OCI-LY7 (cell line): ENCODE data around the gene DNM2. TPM values are rescaled to one million over a fixed set of nuclear protein-coding genes. Genes with fewer than 3 reads are reported as not detected.

Source experiments
- BruUV-seq: library from RNA; stranded (reverse); fragments of 400-500 nt; replicated peaks from 2 replicates; lab custom pipeline; 2021; lab: Mats Ljungman, UMichigan
- CTCF ChIA-PET: fragments of 300-600 bp; sonication (Branson Sonifier 250); formaldehyde crosslinking; loops from one replicate; lab custom pipeline; 2022; ENCODE audit warnings: antibody characterized with exemption; ENCODE audit not compliant: unreplicated experiment; lab: Charles Lee
- POLR2A ChIA-PET: fragments of 300-600 bp; sonication (Branson Sonifier 250); formaldehyde crosslinking; loops from one replicate; lab custom pipeline; 2022; ENCODE audit warnings: antibody characterized with exemption; lab: Charles Lee
- DNase-seq: peaks from one replicate; pipeline ENCODE4 v3.0.0-alpha.2; 2015; ENCODE audit warnings: low spot score
- H2AFZ ChIP-seq: fragments of 200-600 bp; sonication (generic), shearing (Covaris generic); 2 replicates; pipeline ENCODE4 v1.6.1; 2014; ENCODE audit warnings: mild to moderate bottlenecking, antibody characterized with exemption, low read length, moderate library complexity
- H3K27ac ChIP-seq: fragments of 200-600 bp; sonication (generic); 2 replicates; pipeline ENCODE4 v1.5.1; 2014; ENCODE audit warnings: mixed run types, low read depth, mild to moderate bottlenecking, moderate library complexity, low read length, inconsistent platforms; ENCODE audit not compliant: poor library complexity, severe bottlenecking
- H3K36me3 ChIP-seq: fragments of 200-600 bp; sonication (generic); 2 replicates; pipeline ENCODE4 v1.6.1; 2014; ENCODE audit warnings: mild to moderate bottlenecking, antibody characterized with exemption, low read length, moderate library complexity, mixed read lengths; ENCODE audit not compliant: insufficient read depth
- H3K4me1 ChIP-seq: fragments of 200-600 bp; sonication (generic); 2 replicates; pipeline ENCODE4 v1.5.1; 2014; ENCODE audit warnings: mild to moderate bottlenecking, low read length; ENCODE audit not compliant: insufficient read depth, poor library complexity, severe bottlenecking
- H3K4me2 ChIP-seq: fragments of 200-600 bp; sonication (generic); 2 replicates; pipeline ENCODE4 v1.6.1; 2014; ENCODE audit warnings: mild to moderate bottlenecking, low read length
- H3K4me3 ChIP-seq: fragments of 200-600 bp; sonication (generic); 2 replicates; pipeline ENCODE4 v1.5.1; 2014; ENCODE audit warnings: mild to moderate bottlenecking, low read depth, low read length; ENCODE audit not compliant: poor library complexity, severe bottlenecking
- H3K79me2 ChIP-seq: fragments of 200-600 bp; sonication (generic); 2 replicates; pipeline ENCODE4 v1.6.1; 2016; ENCODE audit warnings: low read depth, mild to moderate bottlenecking, low read length, moderate library complexity, mixed read lengths; ENCODE audit not compliant: insufficient read depth
- H3K9me2 ChIP-seq: fragments of 200-600 bp; sonication (generic); 2 replicates; pipeline ENCODE4 v1.6.1; 2016; ENCODE audit warnings: mild to moderate bottlenecking, low read length, mixed read lengths; ENCODE audit not compliant: insufficient read depth
- H3K9me3 ChIP-seq: fragments of 200-600 bp; sonication (generic); 2 replicates; pipeline ENCODE4 v1.6.1; 2014; ENCODE audit warnings: mild to moderate bottlenecking, mixed run types, low read length, mixed read lengths
- H4K20me1 ChIP-seq: fragments of 200-600 bp; sonication (generic); 2 replicates; pipeline ENCODE4 v1.6.1; 2014; ENCODE audit warnings: mild to moderate bottlenecking, antibody characterized with exemption, low read length, moderate library complexity, mixed read lengths; ENCODE audit not compliant: insufficient read depth
- EZH2phosphoT487 ChIP-seq: fragments of 200-600 bp; sonication (generic); IDR thresholded peaks from 2 replicates; pipeline ENCODE4 v1.6.1; 2018; ENCODE audit warnings: low read depth, borderline replicate concordance, mild to moderate bottlenecking, mixed run types, antibody characterized with exemption, low read length, moderate library complexity, mixed read lengths
- intact Hi-C: fragments of 100-400 bp; cut with micrococcal nuclease; formaldehyde crosslinking; loops from one replicate; pipeline ENCODE4 v1.10.0; 2022; ENCODE audit not compliant: unreplicated experiment
- total RNA-seq, 2 experiments: library from RNA; depleted of rRNA in 1 of 2; stranded (reverse); fragments of >200 nt in 1 of 2; shearing (Covaris generic) in 1 of 2; gene quantifications; 2 replicates each; pipeline ENCODE4 v1.2.3, GENCODE V29; 2014 to 2022
- TF ChIP-seq, protein P1 (sequence below): fragments of 200-600 bp; sonication (generic); conservative IDR thresholded peaks from 2 replicates; pipeline ENCODE4 v1.5.1; 2014; ENCODE audit warnings: mild to moderate bottlenecking, antibody characterized with exemption, low read length, moderate library complexity, mixed read lengths

Gene DNM2
- total RNA-seq, 2 experiments from 2014 or later: 139 to 165 TPM

DNA sequence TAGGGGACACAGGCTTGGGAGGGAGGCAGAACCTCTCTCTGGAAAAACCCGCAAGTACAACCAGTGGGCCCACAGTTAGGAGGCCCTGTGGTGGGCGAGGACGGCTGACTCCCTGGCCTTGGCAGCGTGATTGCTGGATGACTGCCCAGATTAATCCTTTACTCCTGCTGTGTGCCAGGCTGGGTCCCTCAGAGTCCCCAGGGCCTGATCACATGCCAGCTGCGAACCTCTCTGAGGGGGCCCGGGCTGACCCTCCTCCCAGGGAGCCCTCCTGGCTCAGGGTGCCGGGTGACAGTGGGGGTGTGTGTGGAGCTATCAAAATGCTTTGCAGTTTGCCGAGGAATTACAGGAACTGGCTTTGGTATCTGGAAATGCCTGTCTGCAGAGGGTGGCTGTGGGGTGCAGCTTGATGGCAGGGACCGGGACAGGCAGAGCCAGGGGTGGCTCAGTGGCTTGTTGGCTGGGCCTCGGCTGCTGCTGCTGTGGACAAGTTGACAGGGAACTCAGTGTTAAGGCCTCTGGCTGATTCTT lies 48.9 kb downstream of the DNM2 start:
- no peak for TF ChIP-seq EZH2phosphoT487
- TF ChIP-seq, protein P1, sequence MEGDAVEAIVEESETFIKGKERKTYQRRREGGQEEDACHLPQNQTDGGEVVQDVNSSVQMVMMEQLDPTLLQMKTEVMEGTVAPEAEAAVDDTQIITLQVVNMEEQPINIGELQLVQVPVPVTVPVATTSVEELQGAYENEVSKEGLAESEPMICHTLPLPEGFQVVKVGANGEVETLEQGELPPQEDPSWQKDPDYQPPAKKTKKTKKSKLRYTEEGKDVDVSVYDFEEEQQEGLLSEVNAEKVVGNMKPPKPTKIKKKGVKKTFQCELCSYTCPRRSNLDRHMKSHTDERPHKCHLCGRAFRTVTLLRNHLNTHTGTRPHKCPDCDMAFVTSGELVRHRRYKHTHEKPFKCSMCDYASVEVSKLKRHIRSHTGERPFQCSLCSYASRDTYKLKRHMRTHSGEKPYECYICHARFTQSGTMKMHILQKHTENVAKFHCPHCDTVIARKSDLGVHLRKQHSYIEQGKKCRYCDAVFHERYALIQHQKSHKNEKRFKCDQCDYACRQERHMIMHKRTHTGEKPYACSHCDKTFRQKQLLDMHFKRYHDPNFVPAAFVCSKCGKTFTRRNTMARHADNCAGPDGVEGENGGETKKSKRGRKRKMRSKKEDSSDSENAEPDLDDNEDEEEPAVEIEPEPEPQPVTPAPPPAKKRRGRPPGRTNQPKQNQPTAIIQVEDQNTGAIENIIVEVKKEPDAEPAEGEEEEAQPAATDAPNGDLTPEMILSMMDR: no peak
- ChIA-PET POLR2A (interaction anchor here (0.6 kb wide), 1 partner anchor 9 kb away, joined by 7 read pairs; no protein-coding TSS in a partner anchor), CTCF (no interaction called here)
- no peak for DNase-seq
- intact Hi-C loops: no loop called here
- Histone ChIP-seq H3K79me2 (peaks cover 14% of the 10 kb centered on the region; the same call in 1 of the 2 replicates), H2AFZ (no peak overlapping the region), H4K20me1 (0 out of 2 replicates have a peak, but pooled peaks cover 4% of the 10 kb centered on the region), H3K36me3 (peaks cover 58% of the 10 kb centered on the region), H3K4me2 (no peak overlapping the region), H3K27ac (no peak overlapping the region), H3K4me1 (peaks cover 22% of the 10 kb centered on the region), H3K9me2 (no peaks in the 10 kb centered on the region), H3K4me3 (no peak overlapping the region), H3K9me3 (no peaks in the 10 kb centered on the region)
- BruUV-seq: no TSS peak

- DNase-seq: no peak
- H3K79me2 ChIP-seq: peaks cover 5% of the 10 kb centered on the region; the same call in 1 of the 2 replicates
- BruUV-seq: no TSS peak
- POLR2A ChIA-PET: no interaction called here
- H3K27ac ChIP-seq: no peak overlapping the region
- H3K4me3 ChIP-seq: no peak overlapping the region
- intact Hi-C loops: no loop called here
- H3K4me1 ChIP-seq: peaks cover 13% of the 10 kb centered on the region
- no peaks in the 10 kb centered on the region for H3K9me2 ChIP-seq
- no peaks in the 10 kb centered on the region for H4K20me1 ChIP-seq
- TF ChIP-seq, protein P1: no peak
- TF ChIP-seq EZH2phosphoT487: no peak
- H2AFZ ChIP-seq: no peak overlapping the region
- CTCF ChIA-PET: no interaction called here
- H3K9me3 ChIP-seq: no peaks in the 10 kb centered on the region
- no peak overlapping the region for H3K4me2 ChIP-seq
- H3K36me3 ChIP-seq: peaks cover 55% of the 10 kb centered on the region
These were observed 49.8 kb downstream of the DNM2 start for GRCh38 chr19:10767726-10768125.

DNA sequence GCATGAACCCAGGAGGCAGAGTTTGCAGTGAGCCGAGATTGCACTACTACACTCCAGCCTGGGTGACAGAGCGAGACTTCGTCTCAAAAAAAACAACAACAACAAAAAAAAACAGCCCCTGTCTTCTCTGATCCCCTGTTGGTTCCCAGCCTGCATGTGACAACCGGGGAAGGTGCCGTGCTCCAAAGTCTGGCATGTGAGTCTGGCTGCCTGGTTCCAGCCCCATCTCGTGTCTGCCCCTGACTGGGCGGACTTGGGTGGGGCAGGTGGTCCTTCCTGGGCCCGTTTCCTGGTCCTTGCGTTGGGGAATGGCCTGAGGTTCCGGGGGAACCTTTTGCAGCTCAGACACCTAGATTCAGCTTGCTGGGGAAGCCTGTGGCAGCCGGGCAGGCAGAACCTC lies 50.5 kb downstream of the DNM2 start:
- intact Hi-C loops: no loop called here
- no peak for TF ChIP-seq EZH2phosphoT487
- TF ChIP-seq, protein P1: no peak
- H3K4me2 ChIP-seq: no peak overlapping the region
- no TSS peak for BruUV-seq
- peaks cover 11% of the 10 kb centered on the region for H3K4me1 ChIP-seq
- H3K27ac ChIP-seq: no peak overlapping the region
- no peaks in the 10 kb centered on the region for H3K9me3 ChIP-seq
- H4K20me1 ChIP-seq: no peaks in the 10 kb centered on the region
- peaks cover 4% of the 10 kb centered on the region; the same call in 1 of the 2 replicates for H3K79me2 ChIP-seq
- no peaks in the 10 kb centered on the region for H3K9me2 ChIP-seq
- H3K4me3 ChIP-seq: no peak overlapping the region
- POLR2A ChIA-PET: no interaction called here
- no peak for DNase-seq
- peaks cover 58% of the 10 kb centered on the region for H3K36me3 ChIP-seq
- CTCF ChIA-PET: no interaction called here
- H2AFZ ChIP-seq: no peak overlapping the region
